GM20000 (cell line): ENCODE data around the gene PPARA.
A peak's percentile ranks its signal among the peaks of the same experiment; 100 is the strongest.

Experiments
- DNase-seq: peaks from one replicate; pipeline ENCODE4 v3.0.0; 2012; ENCODE audit warnings: low spot score
- TF ChIP-seq, protein P1 (sequence below): IDR thresholded peaks from 2 replicates; pipeline ENCODE4 v1.5.1; 2012; ENCODE audit warnings: mild to moderate bottlenecking, control low read depth; ENCODE audit errors: extremely low read depth, missing control alignments

The PPARA gene

DNA sequence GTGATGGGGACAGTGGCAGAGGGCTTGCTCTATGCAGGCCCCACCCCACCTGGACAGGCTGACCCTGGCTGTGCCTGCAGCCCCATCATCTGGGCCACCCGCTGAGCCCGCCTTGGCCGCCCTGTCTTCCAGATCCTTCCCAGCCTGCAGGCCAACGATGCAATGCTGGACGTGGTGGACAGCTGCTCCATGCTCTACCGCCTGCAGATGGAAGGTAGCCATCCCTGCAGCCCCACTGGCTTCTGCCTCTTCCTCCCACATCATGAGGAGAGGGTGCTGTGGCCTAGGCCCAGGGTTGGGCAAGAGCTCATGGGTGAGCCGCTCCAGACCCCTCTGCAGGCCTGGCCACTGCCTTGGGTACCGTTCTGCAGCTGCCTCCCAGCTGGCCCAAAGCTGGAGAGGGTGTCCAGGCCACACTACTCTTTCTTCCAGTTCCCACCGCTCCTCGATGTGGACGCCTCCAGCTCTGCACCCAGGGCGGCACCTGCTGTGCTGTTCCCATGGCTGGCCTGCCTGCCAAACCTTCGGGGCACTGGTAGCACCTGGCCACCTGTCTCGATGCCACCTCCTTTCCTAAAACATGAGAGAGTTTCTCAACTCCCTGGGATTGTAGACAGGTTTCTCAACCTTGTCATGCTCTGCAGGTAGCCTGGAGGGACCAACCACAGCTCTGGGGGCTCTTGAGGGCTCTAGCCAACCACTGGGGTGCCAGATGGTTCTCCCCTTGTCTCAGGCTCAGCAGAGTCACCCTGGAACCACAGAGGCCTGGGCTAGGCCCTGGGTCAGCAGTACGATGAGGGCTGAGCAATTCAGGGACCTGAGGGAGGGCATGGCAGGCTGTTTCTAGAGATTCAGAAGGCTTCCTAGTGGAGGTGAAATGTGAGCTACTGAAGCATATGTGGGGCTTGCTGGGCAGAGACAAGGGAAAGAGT, 136.9 kb downstream of the PPARA start:
- TF ChIP-seq, protein P1, sequence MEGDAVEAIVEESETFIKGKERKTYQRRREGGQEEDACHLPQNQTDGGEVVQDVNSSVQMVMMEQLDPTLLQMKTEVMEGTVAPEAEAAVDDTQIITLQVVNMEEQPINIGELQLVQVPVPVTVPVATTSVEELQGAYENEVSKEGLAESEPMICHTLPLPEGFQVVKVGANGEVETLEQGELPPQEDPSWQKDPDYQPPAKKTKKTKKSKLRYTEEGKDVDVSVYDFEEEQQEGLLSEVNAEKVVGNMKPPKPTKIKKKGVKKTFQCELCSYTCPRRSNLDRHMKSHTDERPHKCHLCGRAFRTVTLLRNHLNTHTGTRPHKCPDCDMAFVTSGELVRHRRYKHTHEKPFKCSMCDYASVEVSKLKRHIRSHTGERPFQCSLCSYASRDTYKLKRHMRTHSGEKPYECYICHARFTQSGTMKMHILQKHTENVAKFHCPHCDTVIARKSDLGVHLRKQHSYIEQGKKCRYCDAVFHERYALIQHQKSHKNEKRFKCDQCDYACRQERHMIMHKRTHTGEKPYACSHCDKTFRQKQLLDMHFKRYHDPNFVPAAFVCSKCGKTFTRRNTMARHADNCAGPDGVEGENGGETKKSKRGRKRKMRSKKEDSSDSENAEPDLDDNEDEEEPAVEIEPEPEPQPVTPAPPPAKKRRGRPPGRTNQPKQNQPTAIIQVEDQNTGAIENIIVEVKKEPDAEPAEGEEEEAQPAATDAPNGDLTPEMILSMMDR, result no peak
- no peak for DNase-seq

DNA sequence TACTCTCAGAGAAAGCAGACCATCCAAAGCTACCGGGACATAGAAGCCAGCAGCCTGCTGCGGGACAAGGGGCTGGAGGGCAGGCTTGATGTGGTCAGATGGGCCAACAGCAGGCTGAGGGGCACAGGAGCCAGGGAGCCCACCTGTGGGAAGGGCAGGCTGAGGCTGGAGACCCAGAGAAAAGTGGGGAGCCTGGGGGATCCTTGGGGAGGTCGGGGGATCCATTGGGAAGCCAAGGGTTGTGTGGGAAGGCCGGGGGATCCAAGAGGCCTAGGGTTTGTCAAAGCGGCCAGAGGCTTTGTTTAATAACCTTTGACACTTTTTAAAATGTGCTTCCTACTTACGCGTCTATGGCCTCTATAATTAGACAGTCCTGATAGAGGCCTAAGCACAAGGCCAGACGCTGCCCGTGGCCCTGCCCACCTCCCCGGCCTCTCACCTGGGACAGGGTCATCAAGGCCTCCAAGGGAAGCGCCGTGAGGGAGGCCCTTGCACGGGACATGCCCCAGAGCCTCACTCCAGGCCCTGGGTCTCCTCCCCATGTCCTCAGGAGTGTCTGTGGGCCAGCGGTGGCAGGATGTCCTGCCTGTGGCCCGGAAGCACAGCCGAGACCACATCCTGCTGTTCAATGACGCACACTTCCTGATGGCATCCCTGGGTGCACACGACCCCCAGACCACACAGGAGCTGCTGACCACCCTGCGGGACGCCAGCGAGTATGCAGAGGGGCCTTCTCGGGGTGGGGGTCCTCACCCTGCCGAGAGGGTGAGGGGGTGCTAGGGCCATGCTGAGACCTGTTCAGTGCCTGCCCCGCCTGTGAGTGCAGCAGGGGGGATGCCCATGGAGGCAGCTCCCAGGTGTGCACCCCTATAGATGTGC, 137.8 kb downstream of the PPARA start:
- peak; percentile 89 for DNase-seq
- TF ChIP-seq, protein P1, result no peak

DNA sequence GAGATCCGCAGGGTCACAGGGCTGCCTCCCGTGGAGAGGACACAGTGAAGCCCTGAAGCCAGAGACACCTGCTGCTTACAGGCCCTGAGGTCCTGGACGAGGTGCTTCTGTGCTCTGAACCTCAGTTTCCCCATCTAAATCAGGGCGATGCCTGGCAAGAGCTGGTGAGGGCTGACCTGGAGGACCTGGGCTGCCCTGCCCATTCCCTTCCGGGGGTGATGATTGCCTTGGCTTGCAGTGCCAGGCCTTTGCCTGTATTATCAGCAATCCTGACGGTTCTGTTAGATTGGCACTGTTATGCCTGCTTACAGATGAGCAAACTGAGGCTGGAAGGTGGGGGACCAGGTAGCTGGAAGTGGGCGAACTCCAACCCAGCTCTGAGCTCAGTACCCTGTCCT, 138.5 kb downstream of the PPARA start:
- TF ChIP-seq, protein P1, result no peak
- no peak for DNase-seq

DNA sequence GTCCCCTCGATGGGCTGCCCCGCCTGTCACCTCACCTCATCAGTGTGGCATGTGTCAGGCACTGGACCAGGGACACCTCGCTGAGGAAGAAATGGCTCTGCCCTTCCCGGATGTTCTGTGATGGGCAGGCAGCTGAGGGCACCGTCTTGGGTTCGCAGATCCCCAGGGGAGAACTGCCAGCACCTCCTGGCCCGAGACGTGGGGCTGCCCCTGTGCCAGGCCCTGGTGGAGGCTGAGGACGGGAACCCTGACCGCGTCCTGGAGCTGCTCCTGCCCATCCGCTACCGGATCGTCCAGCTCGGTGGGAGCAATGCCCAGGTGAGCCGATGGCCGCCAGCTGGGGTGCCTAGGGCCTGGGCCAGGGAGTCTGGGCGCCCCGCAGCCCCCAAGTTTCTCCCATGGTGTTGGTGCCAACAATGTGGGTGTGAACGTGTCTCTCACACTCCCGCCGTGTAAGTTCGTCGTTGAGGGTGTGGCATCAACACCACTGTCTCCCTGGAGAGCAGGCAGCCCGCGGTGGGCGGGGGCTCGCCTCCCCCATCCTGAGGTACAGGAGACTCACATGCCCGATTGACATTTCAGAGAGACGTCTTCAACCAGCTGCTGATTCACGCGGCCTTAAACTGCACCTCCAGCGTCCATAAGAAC, 139.0 kb downstream of the PPARA start:
- no peak for DNase-seq
- TF ChIP-seq, protein P1, result no peak

DNA sequence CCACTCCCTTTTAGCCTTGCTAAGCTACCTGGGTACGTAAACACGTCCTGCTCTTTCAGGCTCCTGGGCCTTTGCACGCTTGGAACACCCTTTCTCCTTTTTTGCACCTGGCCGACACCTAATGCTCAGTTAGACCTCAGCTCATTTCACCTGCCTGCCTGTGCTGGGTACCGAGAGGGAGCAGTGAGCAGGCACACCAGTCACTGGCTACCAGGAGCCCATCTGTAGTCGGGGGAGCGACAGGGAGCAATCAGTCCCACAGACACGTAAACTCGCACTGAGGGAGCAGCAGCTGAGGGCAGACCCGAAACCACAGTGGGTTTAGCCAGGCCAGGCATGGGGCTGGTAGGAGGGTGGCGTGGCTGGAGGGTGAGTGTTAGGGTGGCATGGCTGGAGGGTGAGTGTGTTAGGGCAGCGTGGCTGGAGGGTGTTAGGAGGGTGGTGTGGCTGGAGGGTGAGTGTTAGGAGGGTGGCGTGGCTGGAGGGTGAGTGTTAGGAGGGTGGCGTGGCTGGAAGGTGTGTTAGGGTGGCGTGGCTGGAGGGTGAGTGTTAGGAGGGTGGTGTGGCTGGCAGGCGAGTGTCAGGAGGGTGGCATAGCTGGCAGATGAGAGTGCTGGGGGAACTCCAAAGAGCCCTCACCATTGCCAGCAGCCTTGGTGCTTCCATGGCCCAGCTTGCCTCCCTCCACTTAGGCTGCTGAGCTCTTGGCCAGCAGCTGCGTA, 140.0 kb downstream of the PPARA start:
- TF ChIP-seq, protein P1, result no peak
- no peak for DNase-seq

DNA sequence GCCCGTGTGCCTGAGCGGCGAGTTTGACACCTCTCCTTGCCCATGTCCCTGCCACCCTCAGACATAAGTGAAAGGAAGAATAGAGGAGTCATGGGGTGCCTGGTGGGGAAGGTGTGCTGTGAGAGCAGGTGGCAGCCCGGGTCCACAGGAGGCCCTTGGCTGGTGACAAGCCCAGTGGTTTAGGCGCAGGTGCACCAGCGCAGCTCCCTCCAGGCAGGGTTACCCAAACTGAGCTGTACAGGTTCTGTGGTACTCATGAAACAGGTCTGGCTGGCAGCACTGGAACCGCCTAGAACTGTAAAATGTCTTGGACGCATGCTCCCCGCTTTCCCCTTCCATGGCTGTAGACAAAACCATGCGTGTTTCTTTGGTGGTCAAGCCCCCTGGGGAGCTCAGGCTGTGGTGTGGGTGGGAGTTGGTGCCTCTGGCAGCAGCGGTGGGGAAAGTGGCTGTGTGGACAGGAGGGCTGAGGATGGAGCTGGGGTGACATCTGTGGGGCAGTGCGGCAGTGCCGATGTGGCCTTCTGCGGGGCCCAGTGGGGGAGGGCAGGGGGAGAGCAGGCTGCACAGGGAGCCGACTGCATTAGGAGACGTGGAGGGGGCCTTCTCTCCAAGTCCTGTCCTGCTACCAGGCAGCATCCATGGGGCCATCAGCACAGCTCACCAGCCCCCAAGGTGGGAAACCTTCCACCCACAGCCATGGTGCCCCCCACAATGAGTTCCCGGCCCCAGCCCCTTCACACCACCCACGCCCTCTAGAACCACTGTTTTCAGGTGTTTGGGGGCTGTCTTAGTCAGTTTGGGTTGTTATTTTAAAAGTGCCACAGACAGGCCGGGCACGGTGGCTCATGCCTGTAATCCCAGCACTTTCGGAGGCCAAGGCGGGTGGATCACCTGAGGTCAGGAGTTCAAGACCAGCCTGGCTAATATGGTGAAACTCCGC, 140.8 kb downstream of the PPARA start:
- TF ChIP-seq, protein P1, result no peak
- no peak for DNase-seq
